Measurements from ENCODE around the gene RRBP1.

GRCh38 chr20:17681726-17682102 lies 328 bp downstream of the RRBP1 start:
- TF ChIP-seq FOXP2 (optimal IDR thresholded peaks at IDR 0.05; ENCODE audit: borderline replicate concordance, extremely low read depth, extremely low read length, insufficient read depth): no peak
- no peak for TF ChIP-seq REST (IDR thresholded peaks at IDR 0.05; ENCODE audit: insufficient read depth in 1 of 2, low read depth in 2 of 2, low read length in 2 of 2)
- TF ChIP-seq POLR2AphosphoS5 (IDR thresholded peaks at IDR 0.05; ENCODE audit: low read depth, low read length): no peak
- TF ChIP-seq TAF1 (IDR thresholded peaks at IDR 0.05; ENCODE audit: borderline replicate concordance, insufficient read depth, low read length): no peak
- TF ChIP-seq SIN3A (IDR thresholded peaks at IDR 0.05; ENCODE audit: borderline replicate concordance, insufficient read depth, low read length): no peak
